Left colon (tissue), 2 donors: ENCODE measurements around the gene ADAM30. TPM values are rescaled to one million over a fixed set of nuclear protein-coding genes. Genes with fewer than 3 reads are reported as not detected.
A peak's percentile ranks its signal among the peaks of the same experiment; 100 is the strongest.

Source experiments
- ATAC-seq: fragments of 200-7000 bp; cut with Tn5 transposase; one replicate; pipeline ENCODE4 v1.9.1; 2020; ENCODE audit warnings: mild to moderate bottlenecking, moderate library complexity
- DNase-seq, 2 donors: peaks; one replicate each; pipeline ENCODE4 v3.0.0-alpha.2; 2020
- intact Hi-C, 2 donors: fragments of 100-400 bp; cut with DNase I in 1 of 2; cut with micrococcal nuclease in 1 of 2; formaldehyde crosslinking; loops; one replicate each; pipeline versions ENCODE4 v1.11.2 to v1.14.0; 2022; cut with DNase I, micrococcal nuclease
- long read RNA-seq: library from polyadenylated mRNA; unstranded; transcript quantifications from one replicate; pipeline ENCODE4 v2.0.0, GENCODE V29; 2021
- total RNA-seq, 2 donors: library from RNA; stranded (reverse); fragmentation: NEBNext Ultra II Directional; extraction: Animal tissue kit (Norgen Biotek cat#: 25700); gene quantifications; one replicate each; pipeline ENCODE4 v1.2.1, GENCODE V29; 2021
- donor health status: DM: no; HTN: no; CAD: no.
- donor health status: DM: yes; HTN: yes; CAD: no.

ADAM30 gene
- total RNA-seq, result not detected
- long read RNA-seq, result 0 reads

GRCh38 chr1:119896303-119896702 is at the start of gene ADAM30:
ADAM30 (minus strand) TSS chr1:119896515; CDS start chr1:119896336, 179 bp downstream.
- no peak for ATAC-seq
- no peak for DNase-seq
- intact Hi-C loops, result no loop called here

DNA sequence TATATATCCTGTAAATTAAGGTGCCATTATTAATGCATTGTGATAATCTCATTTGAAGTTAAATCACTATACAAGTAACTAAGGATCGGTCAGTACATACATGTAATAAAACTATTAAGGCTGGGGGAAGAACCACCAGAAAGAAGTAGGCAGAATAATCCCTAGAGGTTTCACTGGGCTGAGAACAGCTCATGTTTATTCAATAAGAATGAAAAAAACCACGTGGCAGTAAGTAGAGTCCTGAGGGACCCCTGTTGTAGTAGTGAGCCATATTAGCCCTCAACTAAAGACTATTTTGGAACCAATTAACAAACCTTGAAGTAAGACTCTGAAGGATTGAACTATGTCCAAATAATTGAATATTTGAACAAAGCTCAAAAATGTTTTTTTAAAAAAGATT is 46.9 kb upstream of the ADAM30 start:
- DNase-seq (no peak), ATAC-seq (no peak)
- intact Hi-C loops, result no loop called here

DNA sequence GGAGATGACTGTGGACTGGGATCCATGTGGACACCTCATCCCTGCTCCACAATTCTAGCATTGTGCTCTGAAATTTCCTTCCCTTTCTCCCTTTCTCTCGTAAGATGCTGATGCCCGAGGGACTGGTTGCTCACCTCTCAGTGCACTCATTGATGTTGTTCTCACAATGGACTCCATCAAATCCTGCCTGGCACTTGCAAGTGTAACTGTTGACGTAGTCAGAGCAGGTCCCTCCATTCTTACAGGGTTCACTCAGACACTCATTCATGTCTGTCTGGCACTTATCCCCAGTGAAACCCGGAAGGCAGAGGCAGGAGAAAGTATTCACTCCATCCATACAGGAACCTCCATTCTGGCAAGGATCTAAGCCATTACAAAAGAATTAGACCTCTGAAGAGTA is 45.1 kb upstream of the ADAM30 start:
- no peak for ATAC-seq
- intact Hi-C loops, result no loop called here
- no peak for DNase-seq

GRCh38 chr1:119940697-119941096 is 44.4 kb upstream of the ADAM30 start:
- intact Hi-C loops, result no loop called here
- ATAC-seq (no peak), DNase-seq (no peak)

- ATAC-seq (no peak), DNase-seq (no peak)
- intact Hi-C loops, result no loop called here
Observed at GRCh38 chr1:119937198-119937597, 40.9 kb upstream of the ADAM30 start.

- no peak for DNase-seq
- intact Hi-C loops, result no loop called here
- ATAC-seq, result no peak
Observed at GRCh38 chr1:119935915-119936314, 39.6 kb upstream of the ADAM30 start.

- ATAC-seq, result no peak
- no peak for DNase-seq
- intact Hi-C loops, result no loop called here
Observed at GRCh38 chr1:119935373-119935772, 39.1 kb upstream of the ADAM30 start.

DNA sequence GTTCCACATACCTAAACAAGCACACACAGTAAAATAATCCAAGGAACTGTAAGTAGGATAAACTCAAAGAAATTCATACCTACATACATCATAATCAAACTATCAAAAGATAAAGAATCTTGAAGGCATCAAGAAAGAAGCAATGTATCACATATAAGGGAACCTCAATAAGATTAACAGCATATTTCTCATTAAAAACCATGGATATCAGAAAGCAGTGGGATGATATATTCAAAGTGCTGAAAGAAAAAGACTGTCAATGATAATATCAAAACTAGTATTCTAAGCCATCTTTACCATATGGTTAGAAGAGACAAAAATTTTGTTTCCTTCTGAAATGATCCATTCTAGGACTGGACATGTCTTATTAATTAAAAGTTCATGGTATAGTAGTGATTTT is 37.1 kb upstream of the ADAM30 start:
- no peak for ATAC-seq
- intact Hi-C loops, result no loop called here
- DNase-seq, result no peak

- ATAC-seq, result peak; percentile 35
- intact Hi-C loops, result no loop called here
Observed at GRCh38 chr1:119929643-119930315, 33.5 kb upstream of the ADAM30 start.

GRCh38 chr1:119926553-119926952 is 30.2 kb upstream of the ADAM30 start:
- ATAC-seq (no peak), DNase-seq (no peak)
- intact Hi-C loops, result no loop called here

More at GRCh38 chr1:119929643-119930315, 33.5 kb upstream of the ADAM30 start:
- no peak for DNase-seq

DNA sequence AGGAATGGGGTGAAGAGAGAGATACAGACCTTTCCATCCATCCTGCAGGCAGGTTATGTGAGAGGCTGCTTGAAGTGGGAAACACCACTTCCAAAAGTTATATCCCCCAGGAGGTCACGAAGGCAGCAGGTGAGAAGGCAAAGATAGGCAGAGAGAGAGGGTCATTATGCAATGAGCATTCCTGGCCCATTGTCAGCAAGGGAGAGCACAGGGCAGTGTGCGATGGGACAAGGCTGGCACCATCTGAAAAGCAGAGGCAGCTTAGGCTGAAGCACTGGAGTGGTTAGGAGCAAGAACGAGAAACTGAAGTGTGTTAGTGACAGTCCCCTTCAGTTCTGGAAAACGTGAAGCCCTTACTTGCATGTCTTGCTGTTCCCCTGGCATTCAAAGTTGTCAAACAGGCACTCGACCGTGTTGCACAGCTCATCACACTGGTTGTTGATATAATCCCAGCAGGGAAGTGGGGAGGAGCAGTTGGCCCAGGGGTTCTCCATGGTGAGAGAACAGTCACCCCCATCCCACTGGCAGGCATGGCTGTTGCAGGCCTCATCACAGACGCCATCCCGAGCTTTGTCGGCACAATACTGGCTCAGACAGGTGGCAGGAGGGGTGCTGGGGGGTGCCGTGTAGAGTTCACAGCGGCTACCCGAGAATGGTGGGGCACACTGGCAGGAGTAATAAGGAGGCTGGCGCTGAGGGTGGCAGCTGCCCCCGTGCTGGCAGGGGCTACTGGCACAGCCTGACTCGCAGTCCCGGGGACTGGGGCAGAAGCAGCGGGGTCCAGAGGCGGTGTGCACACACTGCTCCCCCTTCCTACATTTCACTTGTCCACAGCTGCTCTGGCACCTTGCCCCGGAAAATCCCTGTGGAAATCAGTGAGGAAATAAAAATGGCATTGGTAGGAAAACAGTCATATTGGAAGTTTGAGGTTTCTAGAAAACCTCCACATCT is 28.9 kb upstream of the ADAM30 start:
- no peak for ATAC-seq
- intact Hi-C loops, result no loop called here
- no peak for DNase-seq

GRCh38 chr1:119920104-119920968 is 24.0 kb upstream of the ADAM30 start:
- DNase-seq, result no peak
- ATAC-seq, result no peak
- intact Hi-C loops, result no loop called here

- DNase-seq (no peak), ATAC-seq (no peak)
- intact Hi-C loops, result no loop called here
Observed at GRCh38 chr1:119919241-119919640, 22.9 kb upstream of the ADAM30 start.

DNA sequence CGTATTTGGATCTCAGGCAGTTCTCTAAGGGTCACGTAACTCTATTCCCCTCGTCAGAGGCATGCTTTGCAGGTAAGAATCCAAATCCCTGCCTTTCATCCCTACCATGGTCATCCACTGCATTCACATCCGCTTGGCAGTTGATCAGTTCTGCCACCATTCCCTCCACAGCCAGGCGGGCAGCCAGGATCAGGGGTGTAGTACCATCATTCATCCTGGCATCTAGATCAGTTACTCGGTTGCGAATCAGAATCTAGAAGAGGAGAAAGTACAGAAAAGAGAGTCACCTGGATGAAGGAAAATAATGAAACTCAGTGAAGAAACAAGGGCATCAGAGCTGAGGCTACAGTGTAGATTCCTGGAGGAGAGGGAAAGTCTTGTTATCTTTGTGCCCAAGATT is 22.0 kb upstream of the ADAM30 start:
- intact Hi-C loops, result no loop called here
- ATAC-seq, result no peak
- DNase-seq, result no peak

DNA sequence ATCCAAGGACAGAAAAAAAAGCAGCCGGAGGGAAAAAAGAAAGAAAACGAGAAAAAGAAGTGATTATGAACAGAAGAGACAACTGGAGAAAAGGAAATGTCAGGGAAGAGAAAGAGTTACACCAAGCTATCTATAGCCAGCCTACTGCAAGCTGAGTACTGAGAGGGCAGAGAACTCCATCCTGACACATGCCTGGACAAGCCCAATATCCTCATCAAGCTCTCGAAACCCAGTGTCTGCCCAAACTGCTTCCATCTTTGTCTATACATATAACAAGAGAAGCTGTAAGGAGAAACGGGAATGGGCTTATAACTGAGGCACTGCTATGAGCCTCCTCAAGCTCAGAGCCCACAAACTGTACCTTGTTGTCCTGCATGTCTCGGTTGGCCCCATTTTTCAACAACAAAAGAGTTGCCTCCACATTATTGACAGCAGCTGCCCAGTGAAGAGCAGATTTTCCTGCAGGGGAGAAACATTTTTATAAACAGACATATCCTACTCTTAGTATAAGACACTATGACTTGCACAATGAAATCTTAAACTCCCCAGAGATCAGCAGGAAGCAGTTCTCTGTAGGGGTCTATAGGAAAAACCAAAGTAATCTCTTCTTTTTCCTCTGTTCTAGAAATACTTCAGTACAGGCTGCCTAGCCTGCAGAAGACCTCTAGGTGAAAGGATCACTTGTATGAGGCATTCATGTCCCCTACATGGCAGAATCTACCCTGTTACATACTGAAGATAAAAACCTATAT is 21.2 kb upstream of the ADAM30 start:
- intact Hi-C loops, result no loop called here
- DNase-seq (no peak), ATAC-seq (no peak)

DNA sequence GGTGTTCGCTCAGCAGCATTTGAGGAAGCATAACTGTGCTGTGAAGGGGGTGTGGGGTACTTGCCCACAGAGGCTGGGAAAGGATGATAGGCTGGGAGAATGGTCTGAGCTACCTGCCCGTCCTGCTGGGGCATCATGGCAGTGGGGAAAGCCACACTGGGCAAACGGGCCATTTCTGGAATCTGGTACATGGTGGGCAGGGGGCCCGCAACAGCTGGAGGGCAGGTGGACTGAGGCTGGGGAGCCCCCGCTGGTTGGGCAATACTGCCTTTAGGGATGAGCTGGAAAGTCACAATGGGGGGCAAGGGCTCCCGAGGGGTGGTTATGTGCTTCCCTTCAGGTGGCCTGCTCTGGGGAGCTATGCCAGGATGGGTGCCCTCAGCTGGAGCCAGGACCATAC is 19.2 kb upstream of the ADAM30 start:
- no peak for DNase-seq
- intact Hi-C loops, result no loop called here
- no peak for ATAC-seq

GRCh38 chr1:119914071-119914470 is 17.8 kb upstream of the ADAM30 start:
- ATAC-seq (no peak), DNase-seq (no peak)
- intact Hi-C loops, result no loop called here

DNA sequence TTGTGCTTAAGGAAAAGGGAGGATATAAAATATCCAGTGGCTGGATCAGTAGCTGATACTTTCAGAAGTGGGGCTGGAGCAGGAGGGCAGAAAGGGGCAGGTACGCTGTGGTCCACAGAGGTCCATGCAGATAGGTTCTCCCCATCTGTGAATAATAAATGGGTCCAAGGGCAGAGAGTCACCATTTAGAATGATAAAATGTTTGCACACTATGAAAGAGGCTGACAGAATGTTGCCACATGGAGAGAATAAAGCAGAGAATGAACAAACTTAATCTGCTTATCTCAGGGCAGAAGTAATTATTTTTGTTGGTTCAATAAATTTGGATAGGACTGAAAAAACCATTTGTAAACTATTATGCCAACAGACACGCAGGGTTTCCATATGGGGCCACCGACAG is 16.6 kb upstream of the ADAM30 start:
- DNase-seq, result no peak
- no peak for ATAC-seq
- intact Hi-C loops, result no loop called here

- no peak for DNase-seq
- no peak for ATAC-seq
- intact Hi-C loops, result no loop called here
Observed at GRCh38 chr1:119911775-119912174, 15.5 kb upstream of the ADAM30 start.
